SK-N-SH (cell line): ENCODE data around the gene TSPAN11. TPM values are rescaled to one million over a fixed set of nuclear protein-coding genes. Genes with fewer than 3 reads are reported as not detected.

Source experiments
- CTCF ChIA-PET: fragments of 300-600, 350-600 bp; formaldehyde crosslinking; extraction: SDS; loops from one replicate; lab custom pipeline; 2021; lab: Yijun Ruan, JAX
- POLR2A ChIA-PET: fragments of 350-600 bp; sonication (Branson Sonifier 250); formaldehyde crosslinking; extraction: SDS; loops from one replicate; lab custom pipeline; 2020; ENCODE audit warnings: antibody characterized with exemption, inconsistent platforms; lab: Yijun Ruan, JAX
- DNase-seq: peaks from one replicate; pipeline ENCODE4 v3.0.0; 2012
- H2AFZ ChIP-seq: fragments of 200-600 bp; sonication (generic); 2 replicates; pipeline ENCODE4 v1.8.1; 2016; ENCODE audit warnings: antibody characterized with exemption, mild to moderate bottlenecking, low read depth
- H3F3A ChIP-seq: fragments of 200-600 bp; sonication (generic); replicated peaks from 2 replicates; pipeline ENCODE3; 2016; ENCODE audit warnings: antibody characterized with exemption, mild to moderate bottlenecking; ENCODE audit not compliant: insufficient read depth
- H3K27ac ChIP-seq, 2 experiments: fragments of 200-500 bp in 1 of 2; fragments of 200-600 bp in 1 of 2; sonication (Bioruptor generic) in 1 of 2; sonication (generic), shearing (Covaris generic) in 1 of 2; 2 replicates each; pipeline versions ENCODE4 v1.5.1 to v1.6.1; 2014 to 2016; ENCODE audit warnings: low read depth in 2 of 2, inconsistent platforms in 1 of 2, low read length in 1 of 2, mild to moderate bottlenecking in 1 of 2, mixed read lengths in 1 of 2
- H3K27me3 ChIP-seq: fragments of 200-600 bp; sonication (generic), shearing (Covaris generic); 2 replicates; pipeline ENCODE4 v1.6.1; 2016; ENCODE audit warnings: mixed run types; ENCODE audit not compliant: insufficient read depth
- H3K36me3 ChIP-seq, 2 experiments: fragments of 200-500 bp in 1 of 2; fragments of 200-600 bp in 1 of 2; sonication (Bioruptor generic) in 1 of 2; sonication (generic) in 1 of 2; replicated peaks in 1 of 2; 2 replicates each; pipeline versions ENCODE3 to v1.5.1; 2014 to 2016; ENCODE audit warnings: low read length in 1 of 2, mild to moderate bottlenecking in 1 of 2; ENCODE audit not compliant: insufficient read depth in 2 of 2, control insufficient read depth in 1 of 2
- H3K4me1 ChIP-seq, 2 experiments: fragments of 200-500 bp in 1 of 2; fragments of 200-600 bp in 1 of 2; sonication (Bioruptor generic) in 1 of 2; sonication (generic), shearing (Covaris generic) in 1 of 2; 2 replicates each; pipeline versions ENCODE4 v1.5.1 to v1.6.1; 2014 to 2016; ENCODE audit warnings: low read depth in 1 of 2, low read length in 1 of 2, mixed run types in 1 of 2; ENCODE audit not compliant: insufficient read depth in 2 of 2, control insufficient read depth in 1 of 2
- H3K4me2 ChIP-seq: fragments of 200-600 bp; sonication (generic), shearing (Covaris generic); 2 replicates; pipeline ENCODE4 v1.6.1; 2017; ENCODE audit warnings: mixed run types
- H3K4me3 ChIP-seq, 2 experiments: fragments of 200-500 bp in 1 of 2; fragments of 200-600 bp in 1 of 2; sonication (Bioruptor generic) in 1 of 2; sonication (generic), shearing (Covaris generic) in 1 of 2; 2 replicates each; pipeline versions ENCODE4 v1.5.1 to v1.8.1; 2014 to 2016; ENCODE audit warnings: low read depth in 2 of 2, inconsistent platforms in 1 of 2, low read length in 1 of 2, mild to moderate bottlenecking in 1 of 2, mixed read lengths in 1 of 2, moderate library complexity in 1 of 2
- H3K79me2 ChIP-seq: fragments of 200-600 bp; sonication (generic); 2 replicates; pipeline ENCODE4 v1.8.1; 2017; ENCODE audit warnings: mild to moderate bottlenecking; ENCODE audit not compliant: insufficient read depth
- H3K9ac ChIP-seq: fragments of 200-600 bp; sonication (generic); 2 replicates; pipeline ENCODE4 v1.6.1; 2017; ENCODE audit warnings: mixed run types
- H3K9me2 ChIP-seq: fragments of 200-600 bp; sonication (generic); 2 replicates; pipeline ENCODE4 v1.6.1; 2017; ENCODE audit warnings: mixed run types
- H3K9me3 ChIP-seq: fragments of 200-600 bp; sonication (generic); 2 replicates; pipeline ENCODE4 v1.6.1; 2017; ENCODE audit warnings: mixed run types, mild to moderate bottlenecking, moderate library complexity
- H4K20me1 ChIP-seq: fragments of 200-600 bp; sonication (generic); 2 replicates; pipeline ENCODE4 v1.6.1; 2017; ENCODE audit warnings: mild to moderate bottlenecking, mixed run types; ENCODE audit not compliant: insufficient read depth
- ELF1 ChIP-seq: IDR thresholded peaks from 2 replicates; pipeline ENCODE4 v1.4.0; 2012
- EP300 ChIP-seq, 2 experiments: IDR thresholded peaks; 2 replicates each; pipeline versions ENCODE4 v1.4.0 to v1.6.1; 2012; ENCODE audit warnings: borderline replicate concordance in 1 of 2, low read depth in 1 of 2, low read length in 1 of 2
- EZH2phosphoT487 ChIP-seq: fragments of 200-600 bp; sonication (generic); IDR thresholded peaks from 2 replicates; pipeline ENCODE4 v1.6.1; 2017; ENCODE audit warnings: low read depth, mixed run types, mild to moderate bottlenecking, antibody characterized with exemption, moderate library complexity, borderline replicate concordance
- FOSL2 ChIP-seq: IDR thresholded peaks from 2 replicates; pipeline ENCODE4 v1.4.0; 2012; ENCODE audit warnings: low read depth, mild to moderate bottlenecking, moderate library complexity, borderline replicate concordance
- FOXJ3 ChIP-seq: sonication (generic); formaldehyde crosslinking; IDR thresholded peaks from 2 replicates; pipeline ENCODE4 v1.5.1; 2020; ENCODE audit warnings: mild to moderate bottlenecking, missing genetic modification reagents
- GABPA ChIP-seq: IDR thresholded peaks from 2 replicates; pipeline ENCODE4 v1.4.0; 2012; ENCODE audit warnings: low read depth, mild to moderate bottlenecking
- GATA2 ChIP-seq: sonication (generic); formaldehyde crosslinking; IDR thresholded peaks from 2 replicates; pipeline ENCODE4 v1.5.0; 2020; ENCODE audit warnings: mild to moderate bottlenecking, missing genetic modification reagents
- MAX ChIP-seq: IDR thresholded peaks from 2 replicates; pipeline ENCODE4 v1.4.0; 2012; ENCODE audit warnings: low read depth
- NFIC ChIP-seq: IDR thresholded peaks from 2 replicates; pipeline ENCODE4 v1.4.0; 2012; ENCODE audit warnings: borderline replicate concordance
- NRF1 ChIP-seq: IDR thresholded peaks from 2 replicates; pipeline ENCODE4 v1.6.1; 2012; ENCODE audit warnings: low read depth, mild to moderate bottlenecking, low read length
- RCOR1 ChIP-seq: fragments of 150-350 bp; IDR thresholded peaks from 2 replicates; pipeline ENCODE4 v1.6.1; 2017; ENCODE audit warnings: antibody characterized with exemption, low read length
- SIN3A ChIP-seq: IDR thresholded peaks from 2 replicates; pipeline ENCODE4 v1.6.1; 2012; ENCODE audit warnings: low read depth, mild to moderate bottlenecking, low read length, moderate library complexity, borderline replicate concordance
- SMC3 ChIP-seq: IDR thresholded peaks from 2 replicates; pipeline ENCODE4 v1.6.1; 2012; ENCODE audit warnings: low read depth, low read length, improper control_type of control experiment
- TAF1 ChIP-seq: IDR thresholded peaks from 2 replicates; pipeline ENCODE4 v1.6.1; 2012; ENCODE audit warnings: low read depth, mild to moderate bottlenecking, low read length, moderate library complexity, borderline replicate concordance
- TCF12 ChIP-seq: IDR thresholded peaks from 2 replicates; pipeline ENCODE4 v1.4.0; 2012
- TEAD4 ChIP-seq: IDR thresholded peaks from 2 replicates; pipeline ENCODE4 v1.4.0; 2012; ENCODE audit warnings: mild to moderate bottlenecking, borderline replicate concordance; ENCODE audit not compliant: insufficient read depth
- YY1 ChIP-seq: IDR thresholded peaks from 2 replicates; pipeline ENCODE4 v1.4.0; 2012; ENCODE audit warnings: low read depth, mild to moderate bottlenecking
- WGBS: methylation state at CpG from one replicate; pipeline ENCODE4 v1.1.6; 2017; ENCODE audit warnings: low lambda C conversion rate; 5-methylcytosine and 5-hydroxymethylcytosine counted together
- polyA plus RNA-seq, 3 experiments: library from polyadenylated mRNA; depleted of rRNA; stranded (reverse); fragments of >200 nt; gene quantifications; 2 replicates each; pipeline ENCODE4 v1.2.3, GENCODE V29; 2012
- TF ChIP-seq, protein P1 (sequence below): IDR thresholded peaks from 2 replicates; pipeline ENCODE4 v1.4.0; 2012; ENCODE audit warnings: low read depth, borderline replicate concordance
- TF ChIP-seq, protein P2 (sequence below): fragments of 150-350 bp; IDR thresholded peaks from 2 replicates; pipeline ENCODE4 v1.6.1; 2016; ENCODE audit warnings: mild to moderate bottlenecking, low read depth, low read length
- TF ChIP-seq, protein P3 (sequence below): fragments of 200-600 bp; sonication (generic); IDR thresholded peaks from 2 replicates; pipeline ENCODE4 v1.6.1; 2017; ENCODE audit warnings: antibody characterized with exemption, mild to moderate bottlenecking, moderate library complexity

The TSPAN11 gene
- polyA plus RNA-seq, 1 of the 3 experiments (the other 2 are of a cell fraction), result 6.4 TPM

- TF ChIP-seq GATA2 (CRISPR knock-in tag), result no peak
- no peak for TF ChIP-seq SMC3
- no peak for TF ChIP-seq NRF1
- TF ChIP-seq, protein P1, sequence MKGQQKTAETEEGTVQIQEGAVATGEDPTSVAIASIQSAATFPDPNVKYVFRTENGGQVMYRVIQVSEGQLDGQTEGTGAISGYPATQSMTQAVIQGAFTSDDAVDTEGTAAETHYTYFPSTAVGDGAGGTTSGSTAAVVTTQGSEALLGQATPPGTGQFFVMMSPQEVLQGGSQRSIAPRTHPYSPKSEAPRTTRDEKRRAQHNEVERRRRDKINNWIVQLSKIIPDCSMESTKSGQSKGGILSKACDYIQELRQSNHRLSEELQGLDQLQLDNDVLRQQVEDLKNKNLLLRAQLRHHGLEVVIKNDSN, result no peak
- no peak for TF ChIP-seq YY1
- no peak for TF ChIP-seq EP300 (IDR thresholded peaks at IDR 0.05; ENCODE audit: borderline replicate concordance in 1 of 2, low read depth in 1 of 2, low read length in 1 of 2)
- TF ChIP-seq TCF12, result no peak
- no peak for TF ChIP-seq FOSL2
- TF ChIP-seq SIN3A, result no peak
- TF ChIP-seq EZH2phosphoT487, result no peak
- no peak for TF ChIP-seq RCOR1
- no peak for TF ChIP-seq FOXJ3 (CRISPR knock-in tag)
- no peak for TF ChIP-seq GABPA
- no peak for TF ChIP-seq TAF1
- TF ChIP-seq, protein P2, sequence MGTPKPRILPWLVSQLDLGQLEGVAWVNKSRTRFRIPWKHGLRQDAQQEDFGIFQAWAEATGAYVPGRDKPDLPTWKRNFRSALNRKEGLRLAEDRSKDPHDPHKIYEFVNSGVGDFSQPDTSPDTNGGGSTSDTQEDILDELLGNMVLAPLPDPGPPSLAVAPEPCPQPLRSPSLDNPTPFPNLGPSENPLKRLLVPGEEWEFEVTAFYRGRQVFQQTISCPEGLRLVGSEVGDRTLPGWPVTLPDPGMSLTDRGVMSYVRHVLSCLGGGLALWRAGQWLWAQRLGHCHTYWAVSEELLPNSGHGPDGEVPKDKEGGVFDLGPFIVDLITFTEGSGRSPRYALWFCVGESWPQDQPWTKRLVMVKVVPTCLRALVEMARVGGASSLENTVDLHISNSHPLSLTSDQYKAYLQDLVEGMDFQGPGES, result no peak
- TF ChIP-seq MAX, result no peak
- TF ChIP-seq ELF1, result no peak
- TF ChIP-seq, protein P3, sequence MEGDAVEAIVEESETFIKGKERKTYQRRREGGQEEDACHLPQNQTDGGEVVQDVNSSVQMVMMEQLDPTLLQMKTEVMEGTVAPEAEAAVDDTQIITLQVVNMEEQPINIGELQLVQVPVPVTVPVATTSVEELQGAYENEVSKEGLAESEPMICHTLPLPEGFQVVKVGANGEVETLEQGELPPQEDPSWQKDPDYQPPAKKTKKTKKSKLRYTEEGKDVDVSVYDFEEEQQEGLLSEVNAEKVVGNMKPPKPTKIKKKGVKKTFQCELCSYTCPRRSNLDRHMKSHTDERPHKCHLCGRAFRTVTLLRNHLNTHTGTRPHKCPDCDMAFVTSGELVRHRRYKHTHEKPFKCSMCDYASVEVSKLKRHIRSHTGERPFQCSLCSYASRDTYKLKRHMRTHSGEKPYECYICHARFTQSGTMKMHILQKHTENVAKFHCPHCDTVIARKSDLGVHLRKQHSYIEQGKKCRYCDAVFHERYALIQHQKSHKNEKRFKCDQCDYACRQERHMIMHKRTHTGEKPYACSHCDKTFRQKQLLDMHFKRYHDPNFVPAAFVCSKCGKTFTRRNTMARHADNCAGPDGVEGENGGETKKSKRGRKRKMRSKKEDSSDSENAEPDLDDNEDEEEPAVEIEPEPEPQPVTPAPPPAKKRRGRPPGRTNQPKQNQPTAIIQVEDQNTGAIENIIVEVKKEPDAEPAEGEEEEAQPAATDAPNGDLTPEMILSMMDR, result no peak
- TF ChIP-seq TEAD4, result no peak
- no peak for TF ChIP-seq NFIC
- no peaks in the 10 kb centered on the region for H4K20me1 ChIP-seq
- 76% methylated on average over 3 of the region's 3 CpGs for WGBS
- H3K79me2 ChIP-seq, result no peaks in the 10 kb centered on the region
- H3K36me3 ChIP-seq, result no peaks in the 10 kb centered on the region
- H3K4me1 ChIP-seq, result no peaks in the 10 kb centered on the region; a peak in 2 of 4 replicates
- no peaks in the 10 kb centered on the region for H3K9me3 ChIP-seq
- no peak overlapping the region for H3K4me3 ChIP-seq
- no peak overlapping the region for H3K27ac ChIP-seq
- DNase-seq, result no peak
- no peaks in the 10 kb centered on the region for H3K9me2 ChIP-seq
- H3K9ac ChIP-seq, result no peak overlapping the region
- no peaks in the 10 kb centered on the region for H3F3A ChIP-seq
- ChIA-PET CTCF (no interaction called here), POLR2A (no interaction called here)
- no peak overlapping the region for H3K4me2 ChIP-seq
- H3K27me3 ChIP-seq, result no peaks in the 10 kb centered on the region
- no peak overlapping the region for H2AFZ ChIP-seq
These were observed 24.5 kb upstream of the TSPAN11 start for GRCh38 chr12:30902001-30902400.
